ENCODE measurements around the gene CEP104. TPM values are rescaled to one million over a fixed set of nuclear protein-coding genes. Genes with fewer than 3 reads are reported as not detected.

CEP104 gene
- total and polyA plus RNA-seq, 2 experiments from 2014 or later: 21.4 to 26.3 TPM

- no peak overlapping the region for H3K4me3 ChIP-seq
- H3K4me1 ChIP-seq (ENCODE audit: low read depth): peaks cover 30% of the 10 kb centered on the region
- no peaks in the 10 kb centered on the region for H3K36me3 ChIP-seq
- no peak for DNase-seq (ENCODE audit: low read depth in 1 of 2, low spot score in 1 of 2)
- no peak overlapping the region for H3K27ac ChIP-seq
- no peaks in the 10 kb centered on the region for H3K27me3 ChIP-seq
- no peak for TF ChIP-seq CTCF (IDR thresholded peaks at IDR 0.05; ENCODE audit: low read depth, low read length)
- H3K9me3 ChIP-seq (ENCODE audit: low read depth): no peaks in the 10 kb centered on the region
Observed at GRCh38 chr1:3770047-3770765, 86.8 kb downstream of the CEP104 start.

- Histone ChIP-seq H3K27ac (no peak overlapping the region), H3K9me3 (ENCODE audit: low read depth) (no peaks in the 10 kb centered on the region), H3K27me3 (no peaks in the 10 kb centered on the region), H3K4me3 (no peak overlapping the region), H3K4me1 (ENCODE audit: low read depth) (peaks cover 18% of the 10 kb centered on the region), H3K36me3 (no peaks in the 10 kb centered on the region)
- no peak for TF ChIP-seq CTCF (IDR thresholded peaks at IDR 0.05; ENCODE audit: low read depth, low read length)
- DNase-seq (ENCODE audit: low read depth in 1 of 2, low spot score in 1 of 2): no peak
Observed at GRCh38 chr1:3768811-3769390, 88.1 kb downstream of the CEP104 start.

GRCh38 chr1:3767328-3767925, 89.6 kb downstream of the CEP104 start:
- no peaks in the 10 kb centered on the region for H3K9me3 ChIP-seq (ENCODE audit: low read depth)
- H3K4me1 ChIP-seq (ENCODE audit: low read depth): peaks cover 11% of the 10 kb centered on the region
- no peak overlapping the region for H3K27ac ChIP-seq
- no peak overlapping the region for H3K4me3 ChIP-seq
- no peak for DNase-seq (ENCODE audit: low read depth in 1 of 2, low spot score in 1 of 2)
- H3K36me3 ChIP-seq: no peaks in the 10 kb centered on the region
- TF ChIP-seq CTCF (IDR thresholded peaks at IDR 0.05; ENCODE audit: low read depth, low read length): no peak
- no peaks in the 10 kb centered on the region for H3K27me3 ChIP-seq

GRCh38 chr1:3763351-3764125, 93.5 kb downstream of the CEP104 start:
- TF ChIP-seq CTCF (IDR thresholded peaks at IDR 0.05; ENCODE audit: low read depth, low read length): no peak
- Histone ChIP-seq H3K9me3 (ENCODE audit: low read depth) (no peaks in the 10 kb centered on the region), H3K4me3 (no peak overlapping the region), H3K27me3 (peaks cover 3% of the 10 kb centered on the region), H3K27ac (no peak overlapping the region), H3K36me3 (no peaks in the 10 kb centered on the region), H3K4me1 (ENCODE audit: low read depth) (no peaks in the 10 kb centered on the region)
- DNase-seq (ENCODE audit: low read depth in 1 of 2, low spot score in 1 of 2): no peak

GRCh38 chr1:3762873-3763228, 94.2 kb downstream of the CEP104 start:
- Histone ChIP-seq H3K36me3 (no peaks in the 10 kb centered on the region), H3K4me3 (no peak overlapping the region), H3K27me3 (peaks cover 3% of the 10 kb centered on the region), H3K27ac (no peak overlapping the region), H3K9me3 (ENCODE audit: low read depth) (no peaks in the 10 kb centered on the region), H3K4me1 (ENCODE audit: low read depth) (no peaks in the 10 kb centered on the region)
- no peak for DNase-seq (ENCODE audit: low read depth in 1 of 2, low spot score in 1 of 2)
- no peak for TF ChIP-seq CTCF (IDR thresholded peaks at IDR 0.05; ENCODE audit: low read depth, low read length)
